Fibroblast of skin of right biceps (primary cell): ENCODE measurements around the gene CA10.
A peak's percentile ranks its signal among the peaks of the same experiment; 100 is the strongest.

Experiments used
- DNase-seq: peaks from one replicate; pipeline ENCODE4 v3.0.0-alpha.2; 2013

The CA10 gene

DNA sequence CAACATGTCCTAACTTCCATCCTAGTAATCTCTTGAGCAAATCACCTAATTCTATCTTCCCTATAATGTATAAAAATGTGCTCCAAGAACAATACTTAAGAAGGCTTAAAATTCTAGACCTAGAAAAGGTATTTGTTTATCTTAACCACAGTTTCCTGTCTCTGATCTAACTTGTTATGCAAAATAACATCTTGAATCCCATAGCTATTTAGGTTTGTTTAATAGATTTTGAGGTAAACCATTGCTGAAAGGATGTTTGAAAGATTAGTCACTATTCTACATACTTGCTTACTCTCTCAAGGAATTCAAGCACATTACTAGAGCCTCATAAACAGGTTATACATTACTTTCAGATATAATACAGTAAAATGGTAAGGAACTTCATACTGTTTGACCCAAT is 13.0 kb downstream of the CA10 start:
- DNase-seq = peak; percentile 1

DNA sequence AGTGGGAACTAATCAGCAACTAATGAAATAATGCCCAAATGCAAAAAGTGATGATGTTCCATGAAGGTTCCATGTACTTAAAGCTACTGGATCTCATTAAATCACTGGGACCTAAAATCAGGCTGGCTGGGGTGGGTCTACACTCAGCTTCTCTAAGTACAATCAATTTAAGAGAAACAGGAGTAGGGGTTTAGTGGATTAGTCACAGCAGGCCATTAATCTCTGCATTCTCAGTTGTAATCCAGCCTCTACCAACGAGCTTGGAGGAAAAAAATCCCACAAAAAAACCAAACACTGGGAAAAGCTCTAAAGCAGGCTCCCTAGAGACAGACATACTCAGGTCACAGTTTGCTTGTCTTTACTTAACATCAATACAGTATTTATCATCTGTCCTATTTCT is 15.0 kb downstream of the CA10 start:
- no peak for DNase-seq

DNA sequence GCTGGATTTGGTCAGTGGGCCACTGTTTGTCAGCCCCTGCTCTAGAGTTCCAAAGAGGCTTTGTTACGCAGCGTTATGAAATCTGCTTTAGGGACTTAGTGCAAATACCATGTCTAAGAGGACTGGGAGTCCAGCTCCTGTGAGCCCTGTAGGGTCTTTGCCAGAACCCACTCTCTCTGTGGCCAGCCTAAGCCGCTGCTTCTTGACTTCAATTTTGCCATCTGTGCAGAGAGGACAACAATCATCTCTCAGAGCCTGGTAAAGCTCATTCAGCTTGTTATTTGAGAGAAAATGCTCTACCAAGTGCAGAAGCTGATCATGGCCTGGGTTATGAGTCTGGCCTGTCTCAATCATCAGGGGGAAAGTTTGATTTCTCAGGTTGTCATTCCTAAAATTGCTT is 17.9 kb downstream of the CA10 start:
- DNase-seq = no peak

DNA sequence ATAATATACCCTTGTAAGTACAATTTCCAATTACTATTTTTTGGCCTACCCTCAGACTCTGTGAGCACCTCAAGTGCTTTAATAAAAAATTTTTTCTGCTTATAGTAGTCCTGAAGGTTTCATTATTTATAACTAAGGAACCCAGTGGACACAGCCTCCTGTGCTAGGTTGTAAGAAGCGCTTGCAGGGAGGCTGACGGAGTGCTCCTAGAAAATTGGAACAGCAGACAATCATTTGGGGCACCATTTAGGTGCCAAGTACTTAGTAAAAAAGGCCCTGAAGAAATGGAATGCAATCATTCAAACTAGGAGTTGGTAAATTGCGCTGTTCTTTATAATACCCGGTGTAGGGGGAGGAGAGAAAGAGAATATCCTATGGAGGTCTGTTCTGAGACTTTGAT is 19.8 kb downstream of the CA10 start:
- DNase-seq = no peak

DNA sequence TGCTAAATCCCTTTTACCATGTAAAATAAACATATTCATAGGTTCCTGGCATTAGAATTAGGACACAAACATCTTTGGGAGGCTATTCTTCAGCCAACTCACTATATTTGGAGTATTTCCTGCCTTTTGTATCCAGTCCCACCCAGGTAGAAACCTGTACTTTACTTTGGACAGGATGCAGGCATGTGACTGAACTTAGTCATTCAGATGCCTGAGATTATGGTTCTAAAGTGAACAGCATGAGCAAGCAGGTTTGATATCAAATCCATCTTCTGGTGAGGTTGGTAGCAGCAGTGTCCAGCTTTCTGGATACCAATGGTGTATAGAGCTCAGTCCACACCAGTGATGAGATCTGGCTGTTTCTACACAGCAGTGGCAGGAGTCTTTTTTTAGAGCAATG is 20.2 kb downstream of the CA10 start:
- no peak for DNase-seq

DNA sequence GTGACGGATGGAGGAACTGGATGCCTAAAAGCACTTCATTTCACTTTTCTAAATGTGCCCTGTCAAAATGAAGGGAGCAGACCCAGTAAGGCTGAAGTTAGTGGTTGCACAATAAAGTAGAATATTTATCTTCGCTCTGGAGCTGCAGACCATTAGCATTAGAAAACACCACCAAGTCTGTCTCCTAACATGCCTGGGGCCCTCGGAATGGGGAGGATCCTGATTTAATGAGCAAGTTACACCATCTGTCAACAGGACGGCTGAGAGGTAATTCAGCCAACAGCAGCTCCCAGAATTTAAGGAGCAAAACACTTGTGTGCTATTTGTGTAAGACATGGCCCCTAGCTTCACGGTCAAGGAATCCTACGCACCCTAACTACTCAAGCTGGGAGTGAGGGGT is 22.3 kb downstream of the CA10 start:
- DNase-seq = no peak

DNA sequence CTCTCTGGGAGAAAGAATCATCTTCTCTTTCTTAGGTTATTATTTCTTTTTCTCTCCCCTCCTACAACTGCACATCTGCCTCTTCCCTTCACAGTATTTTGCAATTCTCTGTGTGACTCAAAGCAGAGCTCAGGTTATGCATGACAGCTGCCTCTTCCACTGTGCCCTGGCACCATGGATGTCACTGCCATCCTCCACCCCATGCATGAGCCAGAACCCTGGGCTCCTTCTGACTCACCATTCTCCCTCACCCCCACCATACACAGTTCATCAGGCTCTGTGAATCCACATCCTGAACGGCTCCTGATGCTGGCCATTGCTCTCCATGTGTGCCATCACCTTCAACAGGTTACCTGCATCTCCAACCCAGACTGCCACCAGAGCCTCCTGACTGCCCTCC is 23.9 kb downstream of the CA10 start:
- DNase-seq = no peak

DNA sequence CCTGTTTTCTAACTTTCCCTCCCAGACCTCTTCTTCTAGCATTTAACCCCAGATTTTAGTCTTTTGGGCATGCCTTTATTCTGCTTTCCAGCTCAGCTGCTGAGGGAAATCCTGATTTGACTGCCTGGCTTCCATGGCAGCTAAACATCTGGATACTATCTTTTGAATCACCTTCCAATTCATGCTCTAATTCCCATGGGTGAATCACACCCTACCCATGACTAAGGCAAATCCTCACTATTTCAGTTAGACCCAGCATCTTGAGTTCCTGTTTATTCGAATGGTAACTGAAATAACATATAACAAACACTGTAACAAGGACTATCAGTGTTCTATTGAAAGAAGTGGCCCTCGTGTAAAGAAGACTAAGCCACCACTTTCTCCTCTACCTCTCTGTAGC is 29.8 kb downstream of the CA10 start:
- DNase-seq = no peak

DNA sequence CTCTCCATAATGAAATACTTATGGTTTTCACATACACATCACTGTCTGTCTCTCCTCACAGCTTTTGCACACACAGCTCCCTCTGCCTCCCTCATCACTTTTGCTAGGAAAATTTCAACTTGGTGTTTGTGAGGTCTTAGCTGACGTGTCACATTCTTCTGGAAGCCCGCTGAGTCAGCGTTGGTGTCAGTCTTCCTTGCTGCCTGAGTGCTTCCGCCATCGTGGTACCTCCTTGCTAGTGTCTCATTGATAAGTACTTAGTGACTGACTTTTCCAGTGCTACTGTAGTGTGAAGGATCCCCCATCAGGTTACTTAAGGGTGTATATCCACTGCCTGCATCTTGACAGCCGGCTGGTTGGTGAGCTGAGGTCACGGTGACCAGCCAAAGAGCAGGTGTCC is 33.5 kb downstream of the CA10 start:
- no peak for DNase-seq

DNA sequence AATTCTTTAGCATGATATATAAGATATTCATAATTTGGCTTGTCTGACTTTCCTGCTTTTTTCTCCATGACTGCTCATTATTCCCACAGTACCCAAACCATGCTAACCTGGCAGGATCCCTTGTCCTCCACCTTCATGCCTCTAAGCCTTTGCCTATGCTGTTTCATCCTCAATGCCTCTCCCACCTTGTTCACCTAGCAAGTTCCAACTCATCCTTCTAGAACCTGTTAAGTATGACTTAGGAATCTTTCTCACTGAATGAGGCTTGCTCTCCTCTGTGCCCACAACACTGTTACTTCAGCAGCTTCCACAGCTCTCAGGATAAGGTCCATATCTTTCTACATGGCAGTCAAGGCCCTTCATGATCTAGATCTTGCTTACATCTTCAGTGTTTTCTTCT is 34.0 kb downstream of the CA10 start:
- no peak for DNase-seq

DNA sequence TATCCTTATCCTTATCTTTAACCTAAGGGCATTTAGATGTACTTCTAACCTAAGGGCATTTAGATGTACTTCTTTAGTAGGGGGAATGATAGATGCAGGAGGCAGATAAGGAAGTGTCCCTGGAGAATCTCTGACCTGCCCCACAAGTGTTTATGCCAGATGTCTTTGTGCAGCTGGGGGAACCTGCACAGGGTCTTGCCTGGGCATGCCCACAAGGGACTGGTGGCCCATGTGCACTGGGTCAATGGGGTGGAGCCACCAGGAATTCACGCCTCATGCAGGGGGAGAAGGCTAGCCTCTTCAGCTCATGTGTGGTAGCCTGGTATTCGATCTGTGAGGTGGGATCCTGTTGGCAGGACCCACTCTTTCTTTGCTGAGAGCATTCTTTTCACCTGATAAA is 38.0 kb downstream of the CA10 start:
- no peak for DNase-seq

DNA sequence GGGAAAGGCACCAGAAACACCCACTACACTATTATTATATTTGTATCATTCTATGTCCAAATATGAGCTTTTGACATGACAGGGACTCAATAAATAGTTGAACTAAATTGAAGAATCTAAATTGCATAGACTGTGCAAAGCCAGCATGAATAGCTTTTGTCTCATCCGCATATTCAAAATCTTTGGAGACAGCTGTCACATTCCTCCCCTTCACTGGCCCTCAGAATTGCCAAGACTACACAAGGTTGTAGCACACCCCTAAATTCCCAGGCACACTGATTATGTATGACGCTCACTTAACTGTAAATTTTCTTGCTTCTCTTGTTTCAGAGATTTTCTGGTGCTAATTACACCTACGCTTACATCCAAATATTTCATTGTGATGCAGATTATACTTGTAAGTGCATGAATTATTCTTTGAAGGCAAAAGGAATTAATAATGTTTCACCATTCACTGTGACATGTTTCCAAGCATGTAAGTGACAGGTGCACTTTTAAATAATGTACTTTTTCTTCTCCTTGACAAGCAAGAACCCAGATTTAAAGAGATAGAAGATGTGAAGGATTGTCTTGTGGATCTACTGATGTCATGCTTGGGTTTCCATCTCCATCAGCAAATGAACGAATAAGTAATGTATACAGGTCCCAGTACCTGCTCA is 47.5 kb downstream of the CA10 start:
- DNase-seq = no peak

DNA sequence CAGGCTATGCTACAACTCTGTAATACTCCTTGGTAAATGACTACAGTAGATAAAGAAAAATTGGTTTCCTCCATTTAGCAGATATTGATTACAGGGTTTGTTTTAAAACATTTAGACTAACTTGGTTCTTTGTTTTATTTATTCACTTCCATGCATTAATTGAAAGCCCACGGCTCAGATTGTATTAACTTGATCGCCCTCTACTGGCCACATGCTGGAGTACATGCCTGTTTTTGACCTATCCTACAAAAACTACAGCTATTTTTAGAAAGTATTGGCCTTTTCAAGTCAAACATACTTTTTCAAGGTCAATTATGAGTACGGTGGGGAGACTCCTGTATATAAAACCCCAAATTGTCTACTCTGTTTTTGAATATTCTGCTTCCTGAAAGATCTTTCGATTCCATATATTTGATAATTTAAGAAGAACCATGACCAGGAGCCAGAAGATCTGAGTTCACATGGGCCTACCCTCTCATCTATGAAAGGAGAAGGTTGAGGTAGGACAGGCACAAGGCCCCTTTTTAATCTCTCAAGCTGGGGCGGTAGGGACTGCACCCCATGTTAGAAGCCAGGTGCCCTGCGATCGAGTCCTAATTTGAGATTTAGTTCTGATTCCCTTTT is 51.8 kb downstream of the CA10 start:
- peak; percentile 39 for DNase-seq

DNA sequence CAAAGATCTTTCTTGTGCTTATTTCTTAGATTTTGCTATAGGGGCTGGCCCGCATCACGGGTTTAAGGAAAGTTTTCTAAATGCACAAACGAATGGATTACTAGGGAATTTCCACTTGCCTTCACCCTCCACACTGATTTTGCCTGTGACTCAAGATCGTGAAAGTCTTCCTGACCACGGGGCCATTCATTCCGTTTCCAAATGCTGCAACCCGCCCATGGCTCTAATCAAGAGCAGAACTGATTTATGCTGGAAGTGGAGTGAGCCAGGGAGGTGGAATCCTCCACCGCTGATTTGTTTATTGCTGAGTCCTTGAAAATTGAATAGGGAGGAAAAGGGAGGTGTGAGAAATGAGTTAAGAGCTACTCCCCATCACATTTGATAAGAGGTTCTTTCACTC is 52.4 kb downstream of the CA10 start:
- DNase-seq = peak; percentile 2

DNA sequence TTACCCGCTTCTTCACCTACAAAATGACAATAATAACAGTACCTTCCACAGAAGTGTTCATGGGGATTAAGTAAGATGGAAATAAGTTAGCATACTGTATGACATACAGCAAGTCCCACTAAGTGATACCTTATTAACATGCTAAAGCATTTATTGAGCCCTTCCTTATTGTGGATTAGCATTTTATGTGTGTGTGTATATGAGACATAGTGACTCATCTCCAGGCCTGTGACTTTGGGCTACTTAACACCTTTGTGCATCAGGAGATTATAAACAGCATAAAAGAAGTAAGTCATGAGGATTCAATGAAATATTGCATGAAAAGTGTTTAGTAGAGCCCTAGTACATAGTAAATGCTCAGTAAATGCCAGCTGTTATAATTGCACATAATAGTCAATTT is 52.9 kb downstream of the CA10 start:
- no peak for DNase-seq

DNA sequence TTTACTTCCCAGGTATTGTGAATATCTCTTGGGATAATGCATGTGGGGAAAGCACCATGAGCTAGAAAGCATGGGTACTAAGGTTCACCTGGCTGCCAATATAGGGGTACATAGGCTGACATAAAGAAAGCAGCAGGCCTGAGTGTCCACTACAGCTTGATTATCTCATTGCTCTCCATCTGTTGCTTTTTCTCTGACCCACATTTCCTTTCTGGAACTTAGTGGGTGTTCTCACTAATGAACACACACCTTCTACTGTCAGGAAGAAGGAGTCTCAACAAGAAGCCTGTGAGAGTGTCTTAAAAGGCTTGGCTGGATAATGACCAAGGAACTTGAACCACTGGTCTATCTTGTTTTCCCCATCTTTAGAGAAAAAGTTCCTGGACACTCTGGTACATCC is 62.5 kb downstream of the CA10 start:
- no peak for DNase-seq

DNA sequence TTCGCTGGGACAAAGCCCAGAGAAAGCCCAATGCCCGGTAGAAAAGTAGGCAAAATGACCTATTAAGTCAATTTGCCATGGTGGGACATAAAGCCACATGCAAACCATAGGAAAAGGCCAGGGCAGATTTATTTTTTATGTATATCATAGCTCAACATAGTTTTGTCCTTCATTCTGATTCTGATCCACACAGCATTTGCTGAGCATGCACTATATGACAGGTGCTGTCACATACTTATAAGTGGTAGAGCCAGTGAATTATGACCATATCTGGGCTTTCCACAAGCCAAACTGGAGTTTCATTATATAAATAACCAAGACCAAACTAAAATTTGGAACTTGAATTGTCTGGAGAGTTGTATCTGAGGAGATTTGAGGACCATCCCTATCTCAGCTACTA is 74.3 kb downstream of the CA10 start:
- DNase-seq = no peak

DNA sequence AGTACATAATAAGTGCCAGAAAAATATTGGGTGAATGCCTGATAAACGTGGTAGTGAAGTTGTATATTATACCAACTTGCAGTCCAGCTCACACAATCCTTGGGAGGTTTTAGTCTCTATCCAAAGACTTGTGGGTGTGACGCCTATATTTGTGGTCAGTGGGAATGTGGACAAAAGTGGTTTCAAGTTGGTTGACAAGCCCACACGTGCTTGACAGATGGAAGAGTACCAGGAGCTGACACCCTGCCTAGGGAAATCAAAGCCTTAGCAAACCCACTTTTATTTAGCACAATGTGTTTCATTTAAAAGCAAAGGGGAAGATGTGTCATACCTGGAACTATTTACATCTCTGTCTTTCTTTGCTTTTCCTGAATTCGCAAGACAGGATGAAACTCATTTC is 79.0 kb downstream of the CA10 start:
- DNase-seq = no peak

DNA sequence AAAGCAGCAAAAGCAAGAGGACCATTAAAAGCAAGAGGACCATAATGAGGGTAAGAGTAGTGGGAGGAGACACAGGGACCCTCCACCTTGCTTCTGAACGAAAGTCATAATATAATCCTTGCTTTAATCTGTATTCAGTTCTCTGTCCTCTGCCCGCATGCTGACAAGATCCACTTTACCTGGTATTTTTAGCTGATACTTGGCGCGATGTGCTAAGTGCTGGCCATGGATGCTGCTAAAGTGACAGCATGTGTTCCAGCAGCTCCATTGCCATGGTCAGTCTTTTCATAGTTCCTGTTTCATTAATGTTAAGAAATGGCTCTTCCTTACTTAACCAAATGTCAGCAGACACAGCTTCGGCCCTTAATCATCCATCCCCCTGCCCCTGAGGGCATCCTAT is 86.8 kb downstream of the CA10 start:
- DNase-seq = no peak

DNA sequence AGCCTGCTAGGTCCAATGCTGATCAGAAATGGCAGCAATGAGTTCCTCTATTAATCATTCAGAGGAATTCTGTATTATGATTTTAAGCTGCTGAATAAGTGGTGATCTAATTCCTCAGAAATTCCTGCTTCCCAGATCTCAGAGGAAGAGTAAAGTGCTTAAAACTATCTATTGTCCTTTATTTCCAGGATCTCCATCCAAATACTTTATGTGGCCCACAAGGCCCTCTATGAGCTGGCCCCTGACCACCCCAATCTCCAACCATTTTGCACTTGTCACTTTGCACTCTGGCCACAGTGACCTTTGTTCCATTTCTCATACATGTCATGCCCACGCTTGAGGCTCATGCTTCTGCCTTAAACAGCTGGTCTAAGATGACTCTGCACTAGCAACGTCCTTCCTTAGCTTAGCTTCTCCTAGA is 93.7 kb downstream of the CA10 start:
- DNase-seq = peak; percentile 64

DNA sequence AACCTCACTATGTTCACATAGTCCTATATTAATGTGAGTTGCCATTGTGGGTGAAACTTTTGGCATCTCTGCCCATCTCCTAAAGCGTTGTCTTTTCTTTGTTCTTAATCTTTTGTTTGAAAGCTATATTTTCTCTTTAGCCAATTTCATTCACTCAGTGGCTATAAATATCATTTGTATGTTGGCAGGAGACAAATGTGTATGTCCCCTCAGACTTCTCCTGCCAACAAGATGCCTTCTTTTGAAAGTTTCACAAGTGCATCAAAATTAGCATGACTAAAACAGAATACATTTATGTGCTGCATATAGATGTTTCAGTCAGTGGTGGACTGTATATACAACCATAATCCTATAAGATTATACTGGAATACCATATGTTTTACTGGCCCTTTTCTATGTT is 109.0 kb downstream of the CA10 start:
- no peak for DNase-seq

DNA sequence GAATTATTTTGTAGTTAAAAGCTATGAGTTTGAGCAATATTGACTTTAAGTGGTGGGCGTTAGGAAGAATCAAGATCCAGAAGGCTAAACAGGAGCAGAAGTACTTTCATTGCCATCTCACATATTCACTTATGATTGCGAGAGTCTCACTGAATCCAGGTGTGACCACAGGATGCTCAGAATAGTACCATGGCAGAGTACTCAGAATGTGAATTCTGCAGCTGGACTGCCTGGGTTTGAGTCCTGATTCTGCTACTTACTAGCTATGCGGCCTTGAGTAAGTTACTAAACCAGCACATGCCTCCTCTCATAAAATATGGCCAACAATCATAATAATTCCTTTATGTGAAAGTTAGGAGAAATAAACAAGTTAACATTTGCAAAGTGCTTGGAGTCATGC is 109.5 kb downstream of the CA10 start:
- no peak for DNase-seq

DNA sequence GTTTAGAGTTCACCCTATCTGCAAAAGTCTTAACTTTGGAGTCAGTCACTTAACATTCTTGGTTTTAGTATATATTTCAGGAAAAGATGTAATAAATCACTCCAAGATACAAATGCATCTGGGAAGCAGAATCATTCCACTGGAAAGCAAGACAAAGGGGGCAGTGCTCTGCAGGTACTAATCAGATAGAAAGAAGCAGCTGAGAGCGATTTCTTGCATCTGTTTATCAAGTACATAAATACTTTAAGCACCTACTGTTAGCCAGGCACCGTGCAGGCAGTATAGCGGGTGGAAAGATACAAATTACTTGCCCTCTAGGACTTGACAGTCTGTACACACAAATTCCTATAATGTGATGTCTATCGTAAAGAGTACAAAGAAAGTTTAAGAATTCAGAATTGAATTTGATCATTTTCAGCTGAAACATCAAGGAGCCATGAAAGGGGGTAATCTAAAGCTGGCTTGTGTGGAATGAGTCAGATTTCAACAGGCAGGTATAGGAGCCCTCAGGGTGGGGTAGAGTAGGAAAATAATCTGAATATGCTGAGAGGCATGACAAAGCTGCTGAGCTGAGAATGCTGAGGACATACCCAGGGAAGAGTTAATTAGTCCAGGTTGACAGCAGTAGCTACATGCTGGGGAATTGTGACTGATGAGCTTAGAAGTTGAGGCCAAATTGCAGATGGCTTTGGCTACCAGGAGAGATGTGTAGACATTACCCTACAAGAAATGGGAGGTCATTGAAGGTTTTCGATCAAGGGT is 110.2 kb downstream of the CA10 start:
- peak; percentile 7 for DNase-seq

DNA sequence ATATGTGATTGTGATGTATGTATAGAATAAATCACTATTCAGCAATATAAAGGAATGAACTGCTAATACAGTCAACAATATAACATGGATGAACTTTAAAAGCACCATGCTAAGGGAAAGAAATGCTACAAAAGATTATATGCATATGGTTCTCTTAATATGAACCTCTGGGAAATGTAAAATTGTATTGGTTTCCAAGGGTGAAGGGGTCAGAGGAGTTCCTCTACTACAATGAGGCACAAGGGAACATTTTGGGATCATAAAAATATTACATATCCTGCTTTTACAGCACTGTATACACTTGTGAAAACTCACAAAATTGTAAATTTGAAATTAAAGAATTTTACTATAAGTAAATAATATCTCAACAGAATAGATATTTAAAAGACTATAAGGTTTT is 111.4 kb downstream of the CA10 start:
- no peak for DNase-seq
